ENCODE data around the gene CARD9.

- TF ChIP-seq POLR2AphosphoS5 (IDR thresholded peaks at IDR 0.05) (no peak), CTCF (IDR thresholded peaks at IDR 0.05) (no peak), POLR2A (IDR thresholded peaks at IDR 0.05) (no peak)
Measured at GRCh38 chr9:136341769-136342168, 31.7 kb downstream of the CARD9 start.

All from suprapubic skin (tissue), 4 donors.